IPS-NIHi7 (cell line): ENCODE data around the gene ELP2.
A peak's percentile ranks its signal among the peaks of the same experiment; 100 is the strongest.
"Not testable (repeated sequence)": the region's sequence is repeated elsewhere in the genome, so short reads cannot be mapped to it uniquely, and the experiment has no call there.

ENCODE experiments used
- DNase-seq: peaks from one replicate; pipeline ENCODE4 v3.0.0; 2012; ENCODE audit warnings: mixed read lengths; ENCODE audit errors: extremely low spot score

Gene ELP2

GRCh38 chr18:36188916-36189315, 59.2 kb downstream of the ELP2 start:
- no peak for DNase-seq

- DNase-seq: no peak
These were observed 59.8 kb downstream of the ELP2 start for GRCh38 chr18:36189486-36189885.

- no peak for DNase-seq
These were observed 61.6 kb downstream of the ELP2 start for GRCh38 chr18:36191286-36191685.

GRCh38 chr18:36191711-36192110, 62.0 kb downstream of the ELP2 start:
- DNase-seq: no peak

GRCh38 chr18:36194600-36195315, 65.1 kb downstream of the ELP2 start:
- DNase-seq: no peak

GRCh38 chr18:36195427-36196122, 65.9 kb downstream of the ELP2 start:
- DNase-seq: no peak

GRCh38 chr18:36196238-36196995, 66.7 kb downstream of the ELP2 start:
- DNase-seq: no peak

GRCh38 chr18:36197511-36198166, 67.9 kb downstream of the ELP2 start:
- no peak for DNase-seq

GRCh38 chr18:36199691-36200295, 70.1 kb downstream of the ELP2 start:
- peak; percentile 4 for DNase-seq

GRCh38 chr18:36200354-36200771, 70.7 kb downstream of the ELP2 start:
- no peak for DNase-seq

GRCh38 chr18:36201765-36202164, 72.1 kb downstream of the ELP2 start:
- no peak for DNase-seq

- DNase-seq: peak; percentile 35
These were observed 73.7 kb downstream of the ELP2 start for GRCh38 chr18:36203360-36203895.

GRCh38 chr18:36205166-36205565, 75.5 kb downstream of the ELP2 start:
- no peak for DNase-seq

- DNase-seq: no peak
These were observed 77.6 kb downstream of the ELP2 start for GRCh38 chr18:36207303-36207702.

- not testable (repeated sequence) for DNase-seq
These were observed 78.3 kb downstream of the ELP2 start for GRCh38 chr18:36207969-36208368.

GRCh38 chr18:36211612-36212065, 81.9 kb downstream of the ELP2 start:
- peak; percentile 9 for DNase-seq

GRCh38 chr18:36212301-36213171, 82.8 kb downstream of the ELP2 start:
- peak; percentile 35 for DNase-seq

- peak; percentile 8 for DNase-seq
These were observed 85.1 kb downstream of the ELP2 start for GRCh38 chr18:36214811-36215210.

GRCh38 chr18:36215577-36215976, 85.9 kb downstream of the ELP2 start:
- DNase-seq: peak; percentile 11

GRCh38 chr18:36217348-36217747, 87.6 kb downstream of the ELP2 start:
- DNase-seq: no peak
